HepG2 (cell line): Measurements from ENCODE around the gene CD2AP. TPM values are rescaled to one million over a fixed set of nuclear protein-coding genes. Genes with fewer than 3 reads are reported as not detected.
A peak's percentile ranks its signal among the peaks of the same experiment; 100 is the strongest.

ENCODE experiments used
- AHR ChIP-seq: IDR thresholded peaks from 2 replicates; pipeline ENCODE4 v1.6.1; 2018; ENCODE audit warnings: missing genetic modification reagents, missing compliant biosample characterization
- DMAP1 ChIP-seq: IDR thresholded peaks from 2 replicates; pipeline ENCODE4 v1.6.1; 2016
- MAFK ChIP-seq, 2 experiments: IDR thresholded peaks in 1 of 2; conservative IDR thresholded peaks in 1 of 2; 2 replicates each; pipeline ENCODE4 v1.6.1; 2011; ENCODE audit warnings: improper control_type of control experiment in 2 of 2, low read length in 2 of 2
- NCOA5 ChIP-seq: sonication (generic); formaldehyde crosslinking; IDR thresholded peaks from 2 replicates; pipeline ENCODE4 v1.4.0; 2020; ENCODE audit warnings: missing genetic modification reagents
- PHF21A ChIP-seq: sonication (generic); formaldehyde crosslinking; IDR thresholded peaks from 2 replicates; pipeline ENCODE4 v1.5.0; 2020; ENCODE audit warnings: mild to moderate bottlenecking, missing genetic modification reagents
- RFX1 ChIP-seq: fragments of 450-650 bp; IDR thresholded peaks from 2 replicates; pipeline ENCODE4 v1.6.1; 2017
- ZNF724P ChIP-seq: sonication (generic); formaldehyde crosslinking; IDR thresholded peaks from 2 replicates; pipeline ENCODE4 v1.8.0; 2022; ENCODE audit warnings: missing genetic modification reagents, borderline replicate concordance
- polyA plus RNA-seq, 8 experiments: library from polyadenylated mRNA; depleted of rRNA in 3 of 8; stranded (reverse) in 7 of 8; unstranded in 1 of 8; fragments of >200 nt; fragmentation: Illumina TruSeq in 4 of 8; extraction: Trizol in 4 of 8; gene quantifications; 2 replicates each; pipeline versions ENCODE4 v1.2.1 to v1.2.3, GENCODE V29; 2011 to 2016; ENCODE audit warnings: low read depth in 4 of 8, missing spikeins in 1 of 8, mixed read lengths in 1 of 8; ENCODE audit not compliant: insufficient read depth in 1 of 8
- total RNA-seq, 5 experiments: library from RNA; depleted of rRNA; stranded (reverse); fragments of >200 nt; fragmentation: Illumina TruSeq; extraction: Trizol; gene quantifications; 2 replicates each; pipeline ENCODE4 v1.2.3, GENCODE V29; 2016; ENCODE audit warnings: low read depth in 1 of 5
- TF ChIP-seq, protein P1 (sequence below): sonication (generic); formaldehyde crosslinking; IDR thresholded peaks from one replicate; pipeline ENCODE4 v1.5.1; 2020; ENCODE audit warnings: mild to moderate bottlenecking, missing genetic modification reagents; ENCODE audit errors: not compliant biosample characterization
- TF ChIP-seq, protein P2 (sequence below): sonication (generic); formaldehyde crosslinking; IDR thresholded peaks from 2 replicates; pipeline ENCODE4 v1.8.0; 2022; ENCODE audit warnings: low read depth, missing genetic modification reagents
- TF ChIP-seq, protein P3 (sequence below): sonication (generic); formaldehyde crosslinking; IDR thresholded peaks from 2 replicates; pipeline ENCODE4 v1.4.0; 2020; ENCODE audit warnings: low read depth, mild to moderate bottlenecking, missing genetic modification reagents
- TF ChIP-seq, protein P4 (sequence below): sonication (generic); formaldehyde crosslinking; IDR thresholded peaks from 2 replicates; pipeline ENCODE4 v1.4.0; 2020; ENCODE audit warnings: mild to moderate bottlenecking, missing genetic modification reagents
- TF ChIP-seq, protein P5 (sequence below): sonication (generic); formaldehyde crosslinking; IDR thresholded peaks from 2 replicates; pipeline ENCODE4 v1.5.0; 2020; ENCODE audit warnings: mild to moderate bottlenecking, missing genetic modification reagents

CD2AP gene
- total and polyA plus RNA-seq, 2 of the 13 experiments (the other 11 are each of a cell fraction or from before 2014, with no cell fraction given): 8.6 to 31.9 TPM

DNA sequence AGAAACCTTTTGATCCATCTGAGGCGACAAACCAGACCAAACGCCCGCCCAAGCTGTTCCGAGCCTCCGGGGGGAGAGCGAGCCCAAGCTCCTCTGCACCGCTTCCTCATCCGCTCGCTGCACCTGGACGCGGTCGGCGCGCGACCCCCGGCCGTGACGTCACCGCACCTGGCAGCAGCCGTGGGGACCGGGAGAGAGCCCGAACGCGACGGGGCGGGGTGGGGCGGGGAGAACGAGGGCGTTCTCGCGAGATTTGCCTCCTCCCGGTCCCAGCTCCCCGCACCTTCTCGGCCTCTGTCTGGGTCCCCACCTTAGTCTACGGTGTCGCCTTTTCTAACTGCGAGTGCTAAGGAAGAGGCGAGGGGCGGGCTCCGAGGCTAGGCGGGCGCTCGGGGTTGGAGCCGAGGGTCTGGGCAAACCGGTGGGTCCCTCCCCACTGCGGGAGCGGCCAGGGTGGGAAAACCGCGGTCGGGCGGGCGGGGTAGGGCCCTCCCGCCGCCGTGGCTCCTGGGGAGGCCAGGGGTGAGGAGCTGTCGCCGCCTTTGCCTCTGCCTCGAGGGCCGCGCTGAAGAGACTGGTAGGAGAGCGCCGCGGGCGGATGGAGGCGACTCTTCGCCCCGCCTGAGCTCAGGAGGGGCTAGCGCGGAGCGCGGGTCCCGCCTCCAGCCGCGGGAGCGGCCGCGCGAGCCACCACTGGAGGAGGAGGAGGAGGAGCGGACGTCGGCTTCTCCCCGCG lies at the start of gene CD2AP (continued):
- TF ChIP-seq, protein P1, sequence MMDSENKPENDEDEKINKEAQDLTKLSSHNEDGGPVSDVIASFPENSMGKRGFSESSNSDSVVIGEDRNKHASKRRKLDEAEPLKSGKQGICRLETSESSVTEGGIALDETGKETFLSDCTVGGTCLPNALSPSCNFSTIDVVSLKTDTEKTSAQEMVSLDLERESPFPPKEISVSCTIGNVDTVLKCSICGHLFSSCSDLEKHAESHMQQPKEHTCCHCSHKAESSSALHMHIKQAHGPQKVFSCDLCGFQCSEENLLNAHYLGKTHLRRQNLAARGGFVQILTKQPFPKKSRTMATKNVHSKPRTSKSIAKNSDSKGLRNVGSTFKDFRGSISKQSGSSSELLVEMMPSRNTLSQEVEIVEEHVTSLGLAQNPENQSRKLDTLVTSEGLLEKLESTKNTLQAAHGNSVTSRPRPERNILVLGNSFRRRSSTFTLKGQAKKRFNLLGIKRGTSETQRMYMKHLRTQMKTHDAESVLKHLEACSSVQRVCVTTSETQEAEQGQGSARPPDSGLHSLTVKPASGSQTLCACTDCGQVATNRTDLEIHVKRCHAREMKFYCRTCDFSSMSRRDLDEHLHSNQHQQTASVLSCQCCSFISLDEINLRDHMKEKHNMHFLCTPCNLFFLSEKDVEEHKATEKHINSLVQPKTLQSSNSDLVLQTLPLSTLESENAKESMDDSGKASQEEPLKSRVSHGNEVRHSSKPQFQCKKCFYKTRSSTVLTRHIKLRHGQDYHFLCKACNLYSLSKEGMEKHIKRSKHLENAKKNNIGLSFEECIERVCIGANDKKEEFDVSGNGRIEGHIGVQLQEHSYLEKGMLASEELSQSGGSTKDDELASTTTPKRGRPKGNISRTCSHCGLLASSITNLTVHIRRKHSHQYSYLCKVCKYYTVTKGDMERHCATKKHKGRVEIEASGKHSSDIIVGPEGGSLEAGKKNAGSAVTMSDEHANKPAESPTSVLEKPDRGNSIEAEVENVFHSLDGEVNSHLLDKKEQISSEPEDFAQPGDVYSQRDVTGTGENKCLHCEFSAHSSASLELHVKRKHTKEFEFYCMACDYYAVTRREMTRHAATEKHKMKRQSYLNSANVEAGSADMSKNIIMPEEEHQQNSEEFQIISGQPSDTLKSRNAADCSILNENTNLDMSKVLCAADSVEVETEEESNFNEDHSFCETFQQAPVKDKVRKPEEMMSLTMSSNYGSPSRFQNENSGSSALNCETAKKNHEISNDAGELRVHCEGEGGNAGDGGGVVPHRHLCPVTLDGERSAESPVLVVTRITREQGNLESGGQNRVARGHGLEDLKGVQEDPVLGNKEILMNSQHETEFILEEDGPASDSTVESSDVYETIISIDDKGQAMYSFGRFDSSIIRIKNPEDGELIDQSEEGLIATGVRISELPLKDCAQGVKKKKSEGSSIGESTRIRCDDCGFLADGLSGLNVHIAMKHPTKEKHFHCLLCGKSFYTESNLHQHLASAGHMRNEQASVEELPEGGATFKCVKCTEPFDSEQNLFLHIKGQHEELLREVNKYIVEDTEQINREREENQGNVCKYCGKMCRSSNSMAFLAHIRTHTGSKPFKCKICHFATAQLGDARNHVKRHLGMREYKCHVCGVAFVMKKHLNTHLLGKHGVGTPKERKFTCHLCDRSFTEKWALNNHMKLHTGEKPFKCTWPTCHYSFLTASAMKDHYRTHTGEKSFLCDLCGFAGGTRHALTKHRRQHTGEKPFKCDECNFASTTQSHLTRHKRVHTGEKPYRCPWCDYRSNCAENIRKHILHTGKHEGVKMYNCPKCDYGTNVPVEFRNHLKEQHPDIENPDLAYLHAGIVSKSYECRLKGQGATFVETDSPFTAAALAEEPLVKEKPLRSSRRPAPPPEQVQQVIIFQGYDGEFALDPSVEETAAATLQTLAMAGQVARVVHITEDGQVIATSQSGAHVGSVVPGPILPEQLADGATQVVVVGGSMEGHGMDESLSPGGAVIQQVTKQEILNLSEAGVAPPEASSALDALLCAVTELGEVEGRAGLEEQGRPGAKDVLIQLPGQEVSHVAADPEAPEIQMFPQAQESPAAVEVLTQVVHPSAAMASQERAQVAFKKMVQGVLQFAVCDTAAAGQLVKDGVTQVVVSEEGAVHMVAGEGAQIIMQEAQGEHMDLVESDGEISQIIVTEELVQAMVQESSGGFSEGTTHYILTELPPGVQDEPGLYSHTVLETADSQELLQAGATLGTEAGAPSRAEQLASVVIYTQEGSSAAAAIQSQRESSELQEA (CRISPR knock-in tag): peak; percentile 69
- TF ChIP-seq, protein P2, sequence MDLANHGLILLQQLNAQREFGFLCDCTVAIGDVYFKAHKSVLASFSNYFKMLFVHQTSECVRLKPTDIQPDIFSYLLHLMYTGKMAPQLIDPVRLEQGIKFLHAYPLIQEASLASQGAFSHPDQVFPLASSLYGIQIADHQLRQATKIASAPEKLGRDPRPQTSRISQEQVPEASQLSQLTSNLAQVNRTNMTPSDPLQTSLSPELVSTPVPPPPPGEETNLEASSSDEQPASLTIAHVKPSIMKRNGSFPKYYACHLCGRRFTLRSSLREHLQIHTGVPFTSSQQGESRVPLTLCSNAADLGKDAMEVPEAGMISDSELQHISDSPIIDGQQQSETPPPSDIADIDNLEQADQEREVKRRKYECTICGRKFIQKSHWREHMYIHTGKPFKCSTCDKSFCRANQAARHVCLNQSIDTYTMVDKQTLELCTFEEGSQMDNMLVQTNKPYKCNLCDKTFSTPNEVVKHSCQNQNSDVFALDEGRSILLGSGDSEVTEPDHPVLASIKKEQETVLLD: peak; percentile 93
- TF ChIP-seq PHF21A (CRISPR knock-in tag): peak; percentile 30; the same call in 1 of the 2 replicates
- TF ChIP-seq, protein P3, sequence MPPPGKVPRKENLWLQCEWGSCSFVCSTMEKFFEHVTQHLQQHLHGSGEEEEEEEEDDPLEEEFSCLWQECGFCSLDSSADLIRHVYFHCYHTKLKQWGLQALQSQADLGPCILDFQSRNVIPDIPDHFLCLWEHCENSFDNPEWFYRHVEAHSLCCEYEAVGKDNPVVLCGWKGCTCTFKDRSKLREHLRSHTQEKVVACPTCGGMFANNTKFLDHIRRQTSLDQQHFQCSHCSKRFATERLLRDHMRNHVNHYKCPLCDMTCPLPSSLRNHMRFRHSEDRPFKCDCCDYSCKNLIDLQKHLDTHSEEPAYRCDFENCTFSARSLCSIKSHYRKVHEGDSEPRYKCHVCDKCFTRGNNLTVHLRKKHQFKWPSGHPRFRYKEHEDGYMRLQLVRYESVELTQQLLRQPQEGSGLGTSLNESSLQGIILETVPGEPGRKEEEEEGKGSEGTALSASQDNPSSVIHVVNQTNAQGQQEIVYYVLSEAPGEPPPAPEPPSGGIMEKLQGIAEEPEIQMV: peak; percentile 75; the same call in 1 of the 2 replicates
- TF ChIP-seq DMAP1 (CRISPR knock-in tag): peak; percentile 89
- no peak for TF ChIP-seq MAFK (conservative IDR thresholded peaks at IDR 0.05 in 1 of 2, IDR thresholded peaks at IDR 0.05 in 1 of 2; ENCODE audit: low read length in 2 of 2)
- TF ChIP-seq RFX1: no peak
- peak; percentile 36; the same call in 1 of the 2 replicates for TF ChIP-seq AHR (CRISPR knock-in tag)
- peak; percentile 80; the same call in 1 of the 2 replicates for TF ChIP-seq ZNF724P
- TF ChIP-seq NCOA5 (CRISPR knock-in tag): no peak
- TF ChIP-seq, protein P4, sequence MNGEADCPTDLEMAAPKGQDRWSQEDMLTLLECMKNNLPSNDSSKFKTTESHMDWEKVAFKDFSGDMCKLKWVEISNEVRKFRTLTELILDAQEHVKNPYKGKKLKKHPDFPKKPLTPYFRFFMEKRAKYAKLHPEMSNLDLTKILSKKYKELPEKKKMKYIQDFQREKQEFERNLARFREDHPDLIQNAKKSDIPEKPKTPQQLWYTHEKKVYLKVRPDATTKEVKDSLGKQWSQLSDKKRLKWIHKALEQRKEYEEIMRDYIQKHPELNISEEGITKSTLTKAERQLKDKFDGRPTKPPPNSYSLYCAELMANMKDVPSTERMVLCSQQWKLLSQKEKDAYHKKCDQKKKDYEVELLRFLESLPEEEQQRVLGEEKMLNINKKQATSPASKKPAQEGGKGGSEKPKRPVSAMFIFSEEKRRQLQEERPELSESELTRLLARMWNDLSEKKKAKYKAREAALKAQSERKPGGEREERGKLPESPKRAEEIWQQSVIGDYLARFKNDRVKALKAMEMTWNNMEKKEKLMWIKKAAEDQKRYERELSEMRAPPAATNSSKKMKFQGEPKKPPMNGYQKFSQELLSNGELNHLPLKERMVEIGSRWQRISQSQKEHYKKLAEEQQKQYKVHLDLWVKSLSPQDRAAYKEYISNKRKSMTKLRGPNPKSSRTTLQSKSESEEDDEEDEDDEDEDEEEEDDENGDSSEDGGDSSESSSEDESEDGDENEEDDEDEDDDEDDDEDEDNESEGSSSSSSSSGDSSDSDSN: peak; percentile 98
- TF ChIP-seq, protein P5, sequence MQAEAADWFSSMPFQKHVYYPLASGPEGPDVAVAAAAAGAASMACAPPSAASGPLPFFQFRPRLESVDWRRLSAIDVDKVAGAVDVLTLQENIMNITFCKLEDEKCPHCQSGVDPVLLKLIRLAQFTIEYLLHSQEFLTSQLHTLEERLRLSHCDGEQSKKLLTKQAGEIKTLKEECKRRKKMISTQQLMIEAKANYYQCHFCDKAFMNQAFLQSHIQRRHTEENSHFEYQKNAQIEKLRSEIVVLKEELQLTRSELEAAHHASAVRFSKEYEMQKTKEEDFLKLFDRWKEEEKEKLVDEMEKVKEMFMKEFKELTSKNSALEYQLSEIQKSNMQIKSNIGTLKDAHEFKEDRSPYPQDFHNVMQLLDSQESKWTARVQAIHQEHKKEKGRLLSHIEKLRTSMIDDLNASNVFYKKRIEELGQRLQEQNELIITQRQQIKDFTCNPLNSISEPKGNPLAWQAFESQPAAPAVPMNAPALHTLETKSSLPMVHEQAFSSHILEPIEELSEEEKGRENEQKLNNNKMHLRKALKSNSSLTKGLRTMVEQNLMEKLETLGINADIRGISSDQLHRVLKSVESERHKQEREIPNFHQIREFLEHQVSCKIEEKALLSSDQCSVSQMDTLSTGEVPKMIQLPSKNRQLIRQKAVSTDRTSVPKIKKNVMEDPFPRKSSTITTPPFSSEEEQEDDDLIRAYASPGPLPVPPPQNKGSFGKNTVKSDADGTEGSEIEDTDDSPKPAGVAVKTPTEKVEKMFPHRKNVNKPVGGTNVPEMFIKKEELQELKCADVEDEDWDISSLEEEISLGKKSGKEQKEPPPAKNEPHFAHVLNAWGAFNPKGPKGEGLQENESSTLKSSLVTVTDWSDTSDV (CRISPR knock-in tag): 0 out of 2 replicates have a peak, but pooled peaks have one; percentile 26
